ENCODE measurements around the gene TLL1. TPM values are rescaled to one million over a fixed set of nuclear protein-coding genes. Genes with fewer than 3 reads are reported as not detected.

Gene TLL1
- total and polyA plus RNA-seq, 8 donors: 1.4 to 7.7 (median 3.9) TPM

DNA sequence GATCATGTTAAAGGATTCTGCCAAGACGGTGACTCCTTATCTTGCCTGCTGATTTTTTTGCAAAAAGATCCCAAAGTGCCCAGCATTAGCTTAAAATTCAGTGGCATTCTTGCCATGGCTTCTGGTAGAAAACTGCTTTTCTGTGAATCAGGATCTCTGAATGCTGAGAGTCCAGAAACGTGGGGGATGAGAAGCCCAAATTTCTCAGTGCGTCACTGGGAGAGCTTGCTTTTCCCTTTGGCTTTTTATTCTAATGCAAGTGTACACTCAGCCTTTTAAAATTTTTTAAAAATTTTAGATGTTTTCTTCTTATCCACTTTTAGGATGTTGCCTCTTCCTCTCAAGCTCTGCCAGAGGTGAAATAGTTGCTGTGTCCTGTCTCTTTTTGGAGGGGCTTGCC, 98.4 kb downstream of the TLL1 start:
- Histone ChIP-seq H3K4me1 (no peaks in the 10 kb centered on the region), H3K4me3 (no peak overlapping the region), H3K36me3 (no peaks in the 10 kb centered on the region), H3K9me3 (peaks cover 0 to 9% of the 10 kb centered on the region in 2 donors), H3K27ac (no peak overlapping the region), H3K27me3 (no peaks in the 10 kb centered on the region)
- ATAC-seq: no peak
- no peak for DNase-seq
- intact Hi-C loops (cut with DNase I): no loop called here
- TF ChIP-seq, protein P1, sequence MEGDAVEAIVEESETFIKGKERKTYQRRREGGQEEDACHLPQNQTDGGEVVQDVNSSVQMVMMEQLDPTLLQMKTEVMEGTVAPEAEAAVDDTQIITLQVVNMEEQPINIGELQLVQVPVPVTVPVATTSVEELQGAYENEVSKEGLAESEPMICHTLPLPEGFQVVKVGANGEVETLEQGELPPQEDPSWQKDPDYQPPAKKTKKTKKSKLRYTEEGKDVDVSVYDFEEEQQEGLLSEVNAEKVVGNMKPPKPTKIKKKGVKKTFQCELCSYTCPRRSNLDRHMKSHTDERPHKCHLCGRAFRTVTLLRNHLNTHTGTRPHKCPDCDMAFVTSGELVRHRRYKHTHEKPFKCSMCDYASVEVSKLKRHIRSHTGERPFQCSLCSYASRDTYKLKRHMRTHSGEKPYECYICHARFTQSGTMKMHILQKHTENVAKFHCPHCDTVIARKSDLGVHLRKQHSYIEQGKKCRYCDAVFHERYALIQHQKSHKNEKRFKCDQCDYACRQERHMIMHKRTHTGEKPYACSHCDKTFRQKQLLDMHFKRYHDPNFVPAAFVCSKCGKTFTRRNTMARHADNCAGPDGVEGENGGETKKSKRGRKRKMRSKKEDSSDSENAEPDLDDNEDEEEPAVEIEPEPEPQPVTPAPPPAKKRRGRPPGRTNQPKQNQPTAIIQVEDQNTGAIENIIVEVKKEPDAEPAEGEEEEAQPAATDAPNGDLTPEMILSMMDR (IDR thresholded peaks at IDR 0.05): no peak

DNA sequence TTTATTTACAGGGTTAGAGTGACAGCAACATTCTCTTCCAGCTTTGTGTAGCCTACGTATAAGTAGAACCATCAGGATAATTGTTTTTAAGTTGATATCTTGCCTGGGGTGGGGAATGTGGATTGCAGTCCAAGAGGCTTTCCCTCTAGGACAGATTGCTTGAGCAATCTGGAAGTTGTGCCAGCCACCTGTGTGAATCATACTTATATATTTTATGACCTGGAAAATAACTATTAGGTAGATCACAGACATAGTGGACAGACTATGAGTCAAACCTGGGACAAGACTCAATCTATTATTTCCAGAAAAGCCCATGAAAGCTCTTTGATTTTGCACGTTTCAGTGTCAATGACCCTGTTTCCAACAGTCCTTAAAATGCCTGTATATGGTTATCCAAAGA, 98.9 kb downstream of the TLL1 start:
- Histone ChIP-seq H3K36me3 (no peaks in the 10 kb centered on the region), H3K4me3 (no peak overlapping the region), H3K9me3 (peaks cover 0 to 5% of the 10 kb centered on the region in 2 donors), H3K27ac (no peak overlapping the region), H3K27me3 (no peaks in the 10 kb centered on the region), H3K4me1 (no peaks in the 10 kb centered on the region)
- intact Hi-C loops (cut with DNase I): no loop called here
- ATAC-seq (no peak), DNase-seq (no peak)
- TF ChIP-seq, protein P1 (IDR thresholded peaks at IDR 0.05): no peak

DNA sequence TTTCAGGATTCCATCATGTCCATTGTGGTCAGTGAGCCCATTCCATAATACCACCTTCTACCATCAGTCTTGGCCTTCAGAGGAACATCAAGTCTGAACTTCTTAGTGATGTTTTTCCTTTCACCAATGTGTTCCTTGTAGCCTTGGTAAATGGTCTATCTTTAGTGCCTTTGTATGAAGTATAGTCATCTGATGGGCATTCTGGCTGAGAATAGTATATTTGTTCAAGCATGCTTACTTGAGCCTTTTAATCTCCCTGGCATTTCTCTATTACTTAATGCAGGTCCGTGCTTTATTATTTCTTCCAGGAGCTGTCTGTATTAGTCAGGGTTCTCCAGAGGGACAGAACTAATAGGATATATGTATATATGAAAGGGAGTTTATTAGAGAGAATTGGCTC, 99.7 kb downstream of the TLL1 start:
- intact Hi-C loops (cut with DNase I): no loop called here
- Histone ChIP-seq H3K36me3 (no peaks in the 10 kb centered on the region), H3K27me3 (no peaks in the 10 kb centered on the region), H3K4me3 (no peak overlapping the region), H3K9me3 (peaks cover 0 to 1% of the 10 kb centered on the region in 2 donors), H3K4me1 (no peaks in the 10 kb centered on the region), H3K27ac (no peak overlapping the region)
- DNase-seq (no peak), ATAC-seq (no peak)
- TF ChIP-seq, protein P1 (IDR thresholded peaks at IDR 0.05): no peak

DNA sequence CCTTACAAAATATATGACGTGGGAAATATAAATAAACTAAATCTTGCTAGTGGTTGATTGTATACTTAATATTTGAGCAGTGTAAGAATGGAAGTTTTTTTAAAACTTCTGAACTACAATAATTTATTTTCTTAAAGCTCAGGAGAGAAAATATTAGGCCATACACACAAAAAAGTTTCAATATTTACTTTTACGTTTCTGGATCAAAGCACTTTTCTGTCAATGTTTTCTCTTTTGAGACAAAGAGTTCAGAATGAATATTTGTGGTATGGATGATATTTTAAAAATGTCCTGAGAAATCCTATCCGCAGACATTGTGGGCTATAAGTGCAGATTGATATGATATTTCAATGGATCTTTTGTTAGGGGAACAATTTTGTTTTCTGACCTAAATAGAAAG, 109.9 kb downstream of the TLL1 start:
- Histone ChIP-seq H3K4me3 (no peak overlapping the region), H3K36me3 (no peaks in the 10 kb centered on the region), H3K27me3 (no peaks in the 10 kb centered on the region), H3K27ac (no peak overlapping the region), H3K9me3 (no peaks in the 10 kb centered on the region), H3K4me1 (no peaks in the 10 kb centered on the region)
- no peak for ATAC-seq
- intact Hi-C loops (cut with DNase I): no loop called here
- no peak for DNase-seq
- TF ChIP-seq, protein P1 (IDR thresholded peaks at IDR 0.05): no peak

DNA sequence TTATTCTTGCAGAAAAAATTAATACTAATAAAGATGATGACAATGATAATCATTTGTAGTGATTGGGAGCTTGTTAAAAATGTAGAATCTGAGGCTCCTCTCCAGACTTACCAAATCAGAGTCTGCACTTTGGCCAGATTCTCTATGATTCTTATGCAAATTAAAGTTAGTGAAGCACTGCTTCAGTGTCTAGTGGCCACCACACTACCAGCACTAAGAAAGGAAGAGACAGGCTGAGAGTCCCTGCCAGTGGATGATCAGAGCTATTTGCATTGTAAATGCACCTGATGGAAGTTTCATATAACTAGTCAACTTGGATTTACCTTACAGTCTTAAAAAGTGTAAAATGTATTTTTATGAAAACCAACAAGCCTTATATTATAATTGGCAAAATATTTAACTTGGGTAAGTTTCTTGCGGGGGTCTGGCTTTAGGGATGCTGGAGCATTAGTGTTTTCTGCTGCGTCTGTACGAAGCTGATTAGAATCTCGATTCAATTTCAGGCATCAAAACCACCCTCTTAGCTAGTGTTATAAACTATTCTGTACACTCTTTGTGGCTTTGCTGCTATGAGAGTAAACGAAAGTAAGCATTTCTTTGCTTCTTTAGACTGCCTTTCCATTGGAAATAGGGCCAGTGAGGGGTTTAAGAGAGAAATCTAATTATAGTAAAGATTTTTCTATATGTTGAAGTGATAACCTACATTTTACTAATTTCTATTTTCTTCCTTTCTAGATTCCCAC, 114.1 kb downstream of the TLL1 start:
- no peak overlapping the region for H3K4me3 ChIP-seq
- intact Hi-C loops (cut with DNase I): no loop called here
- TF ChIP-seq, protein P1 (IDR thresholded peaks at IDR 0.05): no peak

More for the DNA sequence above, 114.1 kb downstream of the TLL1 start:
- ATAC-seq (no peak), DNase-seq (no peak)
- Histone ChIP-seq H3K27ac (no peak overlapping the region), H3K36me3 (no peaks in the 10 kb centered on the region), H3K4me1 (no peaks in the 10 kb centered on the region), H3K9me3 (no peaks in the 10 kb centered on the region), H3K27me3 (no peaks in the 10 kb centered on the region)

Measured in left lung (tissue), 10 donors.